ENCODE data around the gene EBPL. TPM values are rescaled to one million over a fixed set of nuclear protein-coding genes. Genes with fewer than 3 reads are reported as not detected.

The EBPL gene
- total RNA-seq, 4 donors from 2014 or later, result 6.0 to 56.2 (median 16.4) TPM

DNA sequence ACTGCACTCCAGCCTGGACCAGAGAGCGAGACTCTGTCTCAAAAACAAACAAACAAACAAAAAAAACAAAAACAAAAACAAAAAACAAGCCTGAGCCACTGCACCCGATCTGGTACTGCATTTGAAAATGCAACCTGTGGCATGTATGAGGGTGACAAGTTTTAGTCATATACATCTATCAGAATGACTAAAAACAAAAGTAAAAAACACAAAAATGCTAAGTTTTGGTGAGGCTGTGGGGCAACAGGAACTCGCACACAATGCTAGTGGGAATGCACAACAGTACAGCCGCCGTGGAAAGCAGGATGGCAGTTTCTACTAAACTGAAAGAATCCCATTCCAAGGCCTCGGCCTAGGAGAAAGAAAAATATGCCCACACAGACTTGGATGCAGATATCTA is 7.8 kb downstream of the EBPL start:
- Histone ChIP-seq H3K27me3 (no peaks in the 10 kb centered on the region), H3K27ac (no peak overlapping the region), H3K4me1 (no peaks in the 10 kb centered on the region), H3K4me3 (no peak overlapping the region), H3K36me3 (no peaks in the 10 kb centered on the region), H3K9me3 (no peaks in the 10 kb centered on the region)
- TF ChIP-seq EP300 (IDR thresholded peaks at IDR 0.05; ENCODE audit: low read depth), result no peak
- TF ChIP-seq, protein P1, sequence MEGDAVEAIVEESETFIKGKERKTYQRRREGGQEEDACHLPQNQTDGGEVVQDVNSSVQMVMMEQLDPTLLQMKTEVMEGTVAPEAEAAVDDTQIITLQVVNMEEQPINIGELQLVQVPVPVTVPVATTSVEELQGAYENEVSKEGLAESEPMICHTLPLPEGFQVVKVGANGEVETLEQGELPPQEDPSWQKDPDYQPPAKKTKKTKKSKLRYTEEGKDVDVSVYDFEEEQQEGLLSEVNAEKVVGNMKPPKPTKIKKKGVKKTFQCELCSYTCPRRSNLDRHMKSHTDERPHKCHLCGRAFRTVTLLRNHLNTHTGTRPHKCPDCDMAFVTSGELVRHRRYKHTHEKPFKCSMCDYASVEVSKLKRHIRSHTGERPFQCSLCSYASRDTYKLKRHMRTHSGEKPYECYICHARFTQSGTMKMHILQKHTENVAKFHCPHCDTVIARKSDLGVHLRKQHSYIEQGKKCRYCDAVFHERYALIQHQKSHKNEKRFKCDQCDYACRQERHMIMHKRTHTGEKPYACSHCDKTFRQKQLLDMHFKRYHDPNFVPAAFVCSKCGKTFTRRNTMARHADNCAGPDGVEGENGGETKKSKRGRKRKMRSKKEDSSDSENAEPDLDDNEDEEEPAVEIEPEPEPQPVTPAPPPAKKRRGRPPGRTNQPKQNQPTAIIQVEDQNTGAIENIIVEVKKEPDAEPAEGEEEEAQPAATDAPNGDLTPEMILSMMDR (IDR thresholded peaks at IDR 0.05), result no peak
- no peak for TF ChIP-seq POLR2A (IDR thresholded peaks at IDR 0.05)
- no peak for TF ChIP-seq POLR2AphosphoS5 (IDR thresholded peaks at IDR 0.05)
- in situ Hi-C loops (cut with MboI; ENCODE audit: low pct_ligation_motif_present in 1 of 4, low pct_unique_long_range_greater_than_20kb in 1 of 4, low sequenced_read_pairs in 3 of 4), result no loop called here
- DNase-seq, result no peak
- WGBS, 2 donors (ENCODE audit: low coverage in 1 of 2), result 70 to 75% methylated on average over 2 to 6 of the region's 6 CpGs
- intact Hi-C loops (cut with DNase I; ENCODE audit: low total_unique reads), result no loop called here

- H3K27ac ChIP-seq, result no peak overlapping the region
- no peaks in the 10 kb centered on the region for H3K27me3 ChIP-seq
- peaks cover 0 to 7% (median 2%) of the 10 kb centered on the region in 4 donors for H3K4me1 ChIP-seq
- in situ Hi-C loops (cut with MboI; ENCODE audit: low pct_ligation_motif_present in 1 of 4, low pct_unique_long_range_greater_than_20kb in 1 of 4, low sequenced_read_pairs in 3 of 4), result no loop called here
- H3K4me3 ChIP-seq, result no peak overlapping the region
- WGBS, 2 donors (ENCODE audit: low coverage in 1 of 2), result 77 to 80% methylated on average over 1 to 4 of the region's 4 CpGs
- no peaks in the 10 kb centered on the region for H3K36me3 ChIP-seq
- H3K9me3 ChIP-seq, result no peaks in the 10 kb centered on the region
- TF ChIP-seq POLR2AphosphoS5 (IDR thresholded peaks at IDR 0.05) (no peak), POLR2A (IDR thresholded peaks at IDR 0.05) (no peak)
- TF ChIP-seq, protein P1 (IDR thresholded peaks at IDR 0.05), result no peak
- intact Hi-C loops (cut with DNase I; ENCODE audit: low total_unique reads), result no loop called here
- no peak for DNase-seq
These were observed 9.3 kb downstream of the EBPL start for GRCh38 chr13:49681842-49682435.

DNA sequence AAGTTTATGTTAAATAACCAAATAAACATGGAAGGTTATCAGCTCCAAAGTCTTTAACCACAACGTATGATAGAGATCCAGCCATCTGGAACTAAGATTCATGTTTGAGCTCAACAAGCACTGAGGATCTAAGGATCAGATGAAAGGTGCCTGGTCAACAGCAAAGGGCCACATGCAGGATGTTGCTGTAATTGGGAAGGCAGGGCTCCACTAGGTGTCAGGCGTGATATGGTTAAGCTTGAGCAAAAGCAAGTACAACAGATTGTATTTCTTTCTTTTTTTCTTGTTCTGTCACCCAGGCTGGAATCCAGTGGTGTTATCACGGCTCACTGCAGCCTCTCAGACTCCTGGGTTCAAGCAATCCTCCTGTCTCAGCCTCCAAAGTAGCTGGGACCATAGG is 12.0 kb downstream of the EBPL start:
- no peak overlapping the region for H3K27ac ChIP-seq
- H3K36me3 ChIP-seq, result no peaks in the 10 kb centered on the region
- H3K9me3 ChIP-seq, result no peaks in the 10 kb centered on the region
- TF ChIP-seq POLR2A (IDR thresholded peaks at IDR 0.05), result no peak
- no peak for TF ChIP-seq EP300 (IDR thresholded peaks at IDR 0.05; ENCODE audit: low read depth)
- TF ChIP-seq, protein P1 (IDR thresholded peaks at IDR 0.05), result no peak
- TF ChIP-seq POLR2AphosphoS5 (IDR thresholded peaks at IDR 0.05), result no peak
- WGBS, 2 donors (ENCODE audit: low coverage in 1 of 2), result 63 to 77% methylated on average over 2 to 3 of the region's 3 CpGs
- H3K4me1 ChIP-seq, result peaks cover 0 to 11% (median 3%) of the 10 kb centered on the region in 4 donors
- no peak for DNase-seq
- in situ Hi-C loops (cut with MboI; ENCODE audit: low pct_ligation_motif_present in 1 of 4, low pct_unique_long_range_greater_than_20kb in 1 of 4, low sequenced_read_pairs in 3 of 4), result loop anchor here in 1 of 4 donors (10.0 kb wide), 1 partner anchor 166 kb away; no protein-coding TSS in a partner anchor
- intact Hi-C loops (cut with DNase I; ENCODE audit: low total_unique reads), result no loop called here
- H3K4me3 ChIP-seq, result no peak overlapping the region
- no peaks in the 10 kb centered on the region for H3K27me3 ChIP-seq

- in situ Hi-C loops (cut with MboI; ENCODE audit: low pct_ligation_motif_present in 1 of 4, low pct_unique_long_range_greater_than_20kb in 1 of 4, low sequenced_read_pairs in 3 of 4), result loop anchor here in 1 of 4 donors (10.0 kb wide), 1 partner anchor 166 kb away; no protein-coding TSS in a partner anchor
These were observed 12.9 kb downstream of the EBPL start for GRCh38 chr13:49678191-49678914.

More at GRCh38 chr13:49678191-49678914, 12.9 kb downstream of the EBPL start:
- intact Hi-C loops (cut with DNase I; ENCODE audit: low total_unique reads), result no loop called here
- no peak for TF ChIP-seq POLR2AphosphoS5 (IDR thresholded peaks at IDR 0.05)
- TF ChIP-seq POLR2A (IDR thresholded peaks at IDR 0.05), result no peak
- TF ChIP-seq EP300 (IDR thresholded peaks at IDR 0.05; ENCODE audit: low read depth), result no peak
- H3K36me3 ChIP-seq, result no peaks in the 10 kb centered on the region
- WGBS, 2 donors (ENCODE audit: low coverage in 1 of 2), result 96 to 100% methylated on average over 2 to 44 of the region's 48 CpGs
- no peak overlapping the region for H3K27ac ChIP-seq
- DNase-seq, result no peak
- H3K9me3 ChIP-seq, result no peaks in the 10 kb centered on the region
- no peaks in the 10 kb centered on the region for H3K27me3 ChIP-seq
- H3K4me3 ChIP-seq, result no peak overlapping the region
- peaks cover 0 to 11% (median 3%) of the 10 kb centered on the region in 4 donors for H3K4me1 ChIP-seq
